Measurements from ENCODE around the gene CHD9. TPM values are rescaled to one million over a fixed set of nuclear protein-coding genes. Genes with fewer than 3 reads are reported as not detected.
A peak's percentile ranks its signal among the peaks of the same experiment; 100 is the strongest.

Gene CHD9
- total RNA-seq, 1 donor from 2014 or later: 34.1 TPM

DNA sequence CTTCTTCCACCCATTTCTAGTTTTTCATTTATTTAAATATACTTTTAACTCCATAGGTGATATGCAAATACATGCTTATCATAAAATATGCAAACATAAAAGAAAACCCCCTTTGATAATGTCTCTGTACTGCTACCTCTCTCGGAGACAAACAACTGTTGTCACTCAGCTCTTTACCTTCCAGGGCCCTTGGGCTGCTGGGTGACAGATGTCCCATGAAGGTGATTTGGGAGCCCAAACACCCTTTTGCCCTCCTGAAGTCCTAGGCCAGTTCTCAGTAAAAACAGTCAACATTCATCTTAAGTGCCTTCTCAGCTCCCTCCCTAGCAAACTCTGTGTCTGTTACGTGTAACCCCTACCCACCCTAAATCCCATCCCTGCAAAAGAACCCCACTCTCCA, 37.5 kb downstream of the CHD9 start:
- H3K4me3 ChIP-seq (ENCODE audit: low read depth, low read length): no peak overlapping the region
- TF ChIP-seq, protein P1, sequence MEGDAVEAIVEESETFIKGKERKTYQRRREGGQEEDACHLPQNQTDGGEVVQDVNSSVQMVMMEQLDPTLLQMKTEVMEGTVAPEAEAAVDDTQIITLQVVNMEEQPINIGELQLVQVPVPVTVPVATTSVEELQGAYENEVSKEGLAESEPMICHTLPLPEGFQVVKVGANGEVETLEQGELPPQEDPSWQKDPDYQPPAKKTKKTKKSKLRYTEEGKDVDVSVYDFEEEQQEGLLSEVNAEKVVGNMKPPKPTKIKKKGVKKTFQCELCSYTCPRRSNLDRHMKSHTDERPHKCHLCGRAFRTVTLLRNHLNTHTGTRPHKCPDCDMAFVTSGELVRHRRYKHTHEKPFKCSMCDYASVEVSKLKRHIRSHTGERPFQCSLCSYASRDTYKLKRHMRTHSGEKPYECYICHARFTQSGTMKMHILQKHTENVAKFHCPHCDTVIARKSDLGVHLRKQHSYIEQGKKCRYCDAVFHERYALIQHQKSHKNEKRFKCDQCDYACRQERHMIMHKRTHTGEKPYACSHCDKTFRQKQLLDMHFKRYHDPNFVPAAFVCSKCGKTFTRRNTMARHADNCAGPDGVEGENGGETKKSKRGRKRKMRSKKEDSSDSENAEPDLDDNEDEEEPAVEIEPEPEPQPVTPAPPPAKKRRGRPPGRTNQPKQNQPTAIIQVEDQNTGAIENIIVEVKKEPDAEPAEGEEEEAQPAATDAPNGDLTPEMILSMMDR (IDR thresholded peaks at IDR 0.05; ENCODE audit: insufficient read depth, low read length, poor library complexity, severe bottlenecking): no peak
- no peak for DNase-seq (ENCODE audit: low read depth)

DNA sequence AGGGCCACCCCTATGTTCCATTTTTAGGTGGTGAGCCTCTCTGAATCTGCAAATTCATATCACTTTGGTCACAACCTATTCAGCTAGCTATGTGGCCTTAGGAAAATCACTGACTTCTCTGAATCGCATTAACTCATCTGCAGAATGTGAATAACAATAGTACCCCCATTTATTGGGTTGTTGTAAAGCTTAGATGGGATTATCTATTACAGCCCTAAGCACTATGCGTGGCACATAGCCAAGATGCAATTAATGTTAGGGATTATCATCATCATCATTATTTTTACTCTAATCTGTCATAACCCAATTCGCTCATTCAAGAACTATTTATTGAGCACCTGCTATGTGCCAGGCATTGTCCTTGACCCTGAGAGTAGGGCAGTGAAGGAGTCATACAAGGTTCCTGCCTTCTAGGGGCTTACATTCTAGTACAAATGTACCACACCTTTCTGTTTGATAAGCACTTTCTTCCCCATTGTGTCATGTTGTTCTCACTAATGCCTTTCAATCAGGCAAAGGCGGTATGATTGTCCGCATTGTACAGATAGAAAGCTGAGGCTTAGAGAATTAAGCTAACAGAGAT, 38.5 kb downstream of the CHD9 start:
- Histone ChIP-seq H3K36me3 (ENCODE audit: control insufficient read depth, insufficient read depth, low read length) (no peaks in the 10 kb centered on the region), H3K4me3 (ENCODE audit: low read depth, low read length) (no peak overlapping the region), H3K27me3 (ENCODE audit: control insufficient read depth, insufficient read depth, low read length) (no peaks in the 10 kb centered on the region)
- TF ChIP-seq, protein P1 (IDR thresholded peaks at IDR 0.05; ENCODE audit: insufficient read depth, low read length, poor library complexity, severe bottlenecking): no peak
- DNase-seq (ENCODE audit: low read depth): no peak

More for the DNA sequence above, 37.5 kb downstream of the CHD9 start:
- Histone ChIP-seq H3K27me3 (ENCODE audit: control insufficient read depth, insufficient read depth, low read length) (no peaks in the 10 kb centered on the region), H3K36me3 (ENCODE audit: control insufficient read depth, insufficient read depth, low read length) (no peaks in the 10 kb centered on the region)

DNA sequence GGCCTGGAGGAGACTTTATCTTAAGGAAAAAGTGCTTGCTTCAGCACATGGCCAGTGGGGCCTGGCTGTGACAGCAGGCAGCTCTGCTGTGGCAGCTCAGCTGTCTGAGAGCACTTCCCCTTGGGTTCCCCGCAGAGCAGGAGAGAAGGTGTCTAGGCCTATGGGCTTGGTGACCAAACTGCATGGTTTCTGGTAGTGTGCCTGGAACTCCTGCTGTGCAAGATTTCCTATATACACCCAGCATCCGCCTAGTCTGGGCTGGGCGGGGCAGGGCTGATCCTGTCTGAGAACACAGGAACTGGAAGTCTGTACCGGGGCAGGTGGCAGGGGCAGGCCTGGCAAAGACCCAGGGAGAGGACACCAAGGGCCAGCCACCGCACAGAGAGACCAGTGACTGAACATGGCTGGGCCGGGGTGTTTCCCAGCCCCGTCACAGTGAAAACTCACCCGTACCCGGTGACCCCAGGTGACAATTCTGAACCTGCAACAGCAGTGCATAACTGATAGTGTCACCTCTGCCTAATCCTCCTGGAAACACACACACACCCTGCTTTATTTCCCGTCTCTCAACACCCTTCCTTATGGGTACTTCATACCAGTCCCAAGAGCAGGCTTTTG, 39.3 kb downstream of the CHD9 start:
- Histone ChIP-seq H3K36me3 (ENCODE audit: control insufficient read depth, insufficient read depth, low read length) (no peaks in the 10 kb centered on the region), H3K27me3 (ENCODE audit: control insufficient read depth, insufficient read depth, low read length) (no peaks in the 10 kb centered on the region), H3K4me3 (ENCODE audit: low read depth, low read length) (no peak overlapping the region)
- no peak for DNase-seq (ENCODE audit: low read depth)
- TF ChIP-seq, protein P1 (IDR thresholded peaks at IDR 0.05; ENCODE audit: insufficient read depth, low read length, poor library complexity, severe bottlenecking): no peak

DNA sequence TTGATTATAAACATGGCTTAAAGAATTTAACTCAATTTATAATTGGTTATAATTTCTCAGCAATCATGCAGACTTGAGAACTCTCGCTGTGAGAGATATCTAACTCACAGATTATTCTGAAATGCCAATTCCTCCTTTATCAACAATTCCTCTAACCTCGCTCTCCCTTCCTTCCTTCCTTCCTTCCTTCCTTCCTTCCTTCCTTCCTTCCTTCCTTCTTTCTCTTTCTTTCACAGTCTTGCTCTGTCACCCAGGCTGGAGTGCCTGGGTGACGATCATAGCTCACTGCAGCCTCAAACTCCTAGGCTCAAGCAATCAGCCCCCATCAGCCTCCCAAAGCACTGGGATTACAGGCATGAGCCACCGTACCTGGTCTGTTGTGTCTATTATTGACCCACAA, 42.4 kb downstream of the CHD9 start:
- TF ChIP-seq, protein P1 (IDR thresholded peaks at IDR 0.05; ENCODE audit: insufficient read depth, low read length, poor library complexity, severe bottlenecking): no peak
- DNase-seq (ENCODE audit: low read depth): no peak
- no peaks in the 10 kb centered on the region for H3K27me3 ChIP-seq (ENCODE audit: control insufficient read depth, insufficient read depth, low read length)
- no peaks in the 10 kb centered on the region for H3K36me3 ChIP-seq (ENCODE audit: control insufficient read depth, insufficient read depth, low read length)
- H3K4me3 ChIP-seq (ENCODE audit: low read depth, low read length): no peak overlapping the region

DNA sequence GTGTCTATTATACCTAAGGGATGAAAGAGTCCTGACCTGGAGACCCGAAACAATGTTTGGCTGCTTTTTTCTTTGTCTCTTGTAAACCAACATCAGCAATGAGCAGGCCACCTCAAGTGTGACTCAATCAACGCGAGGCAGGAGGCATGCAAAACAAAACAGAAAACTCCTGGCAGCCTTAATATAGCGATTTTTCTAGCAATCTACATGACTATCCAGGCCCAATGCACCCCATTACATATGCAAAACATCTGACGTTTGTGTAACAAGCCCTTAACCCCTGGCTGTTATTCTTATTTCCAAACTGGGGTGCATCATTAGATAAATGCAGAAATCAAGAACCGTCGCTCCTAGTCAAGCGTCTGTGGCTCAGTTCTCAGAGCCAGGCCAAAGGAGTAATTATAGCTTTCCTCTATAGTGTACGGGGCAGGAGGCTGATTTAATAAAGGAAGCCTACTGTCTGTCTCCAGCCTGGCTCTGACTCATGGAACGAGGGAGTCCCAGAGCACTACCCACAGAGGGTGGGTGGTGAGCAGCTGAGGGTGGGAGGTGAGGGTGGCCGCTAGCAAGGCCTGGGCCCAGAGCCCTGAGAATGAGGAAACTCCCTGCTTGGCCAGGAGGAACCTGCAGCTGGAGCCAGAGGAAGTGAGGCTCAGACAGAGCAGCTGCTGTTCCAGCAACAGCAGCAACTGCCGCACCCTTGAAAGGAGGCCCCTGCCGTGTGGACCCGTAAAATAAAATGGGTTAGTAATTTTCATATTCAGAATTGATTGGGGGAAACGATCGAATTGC, 43.9 kb downstream of the CHD9 start:
- peak; percentile 87 for DNase-seq (ENCODE audit: low read depth)
- no peak overlapping the region for H3K4me3 ChIP-seq (ENCODE audit: low read depth, low read length)
- TF ChIP-seq, protein P1 (IDR thresholded peaks at IDR 0.05; ENCODE audit: insufficient read depth, low read length, poor library complexity, severe bottlenecking): no peak
- H3K27me3 ChIP-seq (ENCODE audit: control insufficient read depth, insufficient read depth, low read length): no peaks in the 10 kb centered on the region
- no peaks in the 10 kb centered on the region for H3K36me3 ChIP-seq (ENCODE audit: control insufficient read depth, insufficient read depth, low read length)
